ENCODE results near the gene APPL2.

DNA sequence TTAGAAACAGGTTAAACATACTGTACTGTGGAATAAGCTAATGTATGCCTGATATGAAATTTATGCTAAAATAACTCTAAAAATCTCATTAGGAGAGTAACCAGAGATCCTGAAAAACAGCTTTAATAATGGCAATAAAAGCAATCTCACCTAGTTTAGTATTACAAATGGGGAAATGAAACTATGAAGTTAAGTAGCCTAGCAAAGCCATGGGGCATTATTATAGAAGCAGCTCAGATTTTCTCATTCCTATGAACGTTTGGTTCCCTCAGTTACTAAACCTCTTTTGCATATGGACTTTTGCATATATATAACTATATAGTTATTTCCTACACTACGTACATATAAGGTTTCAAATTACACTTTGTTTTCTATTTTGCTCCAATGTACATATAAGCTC is 25.0 kb upstream of the APPL2 start:
- TF ChIP-seq, protein P1, sequence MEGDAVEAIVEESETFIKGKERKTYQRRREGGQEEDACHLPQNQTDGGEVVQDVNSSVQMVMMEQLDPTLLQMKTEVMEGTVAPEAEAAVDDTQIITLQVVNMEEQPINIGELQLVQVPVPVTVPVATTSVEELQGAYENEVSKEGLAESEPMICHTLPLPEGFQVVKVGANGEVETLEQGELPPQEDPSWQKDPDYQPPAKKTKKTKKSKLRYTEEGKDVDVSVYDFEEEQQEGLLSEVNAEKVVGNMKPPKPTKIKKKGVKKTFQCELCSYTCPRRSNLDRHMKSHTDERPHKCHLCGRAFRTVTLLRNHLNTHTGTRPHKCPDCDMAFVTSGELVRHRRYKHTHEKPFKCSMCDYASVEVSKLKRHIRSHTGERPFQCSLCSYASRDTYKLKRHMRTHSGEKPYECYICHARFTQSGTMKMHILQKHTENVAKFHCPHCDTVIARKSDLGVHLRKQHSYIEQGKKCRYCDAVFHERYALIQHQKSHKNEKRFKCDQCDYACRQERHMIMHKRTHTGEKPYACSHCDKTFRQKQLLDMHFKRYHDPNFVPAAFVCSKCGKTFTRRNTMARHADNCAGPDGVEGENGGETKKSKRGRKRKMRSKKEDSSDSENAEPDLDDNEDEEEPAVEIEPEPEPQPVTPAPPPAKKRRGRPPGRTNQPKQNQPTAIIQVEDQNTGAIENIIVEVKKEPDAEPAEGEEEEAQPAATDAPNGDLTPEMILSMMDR (IDR thresholded peaks at IDR 0.05) = no peak
- TF ChIP-seq MAZ (IDR thresholded peaks at IDR 0.05; ENCODE audit: borderline replicate concordance, low read depth, low read length) (no peak), CBX2 (IDR thresholded peaks at IDR 0.05; ENCODE audit: borderline replicate concordance, low read depth) (no peak), HOXA7 (CRISPR knock-in tag; IDR thresholded peaks at IDR 0.05) (no peak), NPAS2 (CRISPR knock-in tag; IDR thresholded peaks at IDR 0.05; ENCODE audit: borderline replicate concordance) (no peak)
- TF ChIP-seq, protein P2, sequence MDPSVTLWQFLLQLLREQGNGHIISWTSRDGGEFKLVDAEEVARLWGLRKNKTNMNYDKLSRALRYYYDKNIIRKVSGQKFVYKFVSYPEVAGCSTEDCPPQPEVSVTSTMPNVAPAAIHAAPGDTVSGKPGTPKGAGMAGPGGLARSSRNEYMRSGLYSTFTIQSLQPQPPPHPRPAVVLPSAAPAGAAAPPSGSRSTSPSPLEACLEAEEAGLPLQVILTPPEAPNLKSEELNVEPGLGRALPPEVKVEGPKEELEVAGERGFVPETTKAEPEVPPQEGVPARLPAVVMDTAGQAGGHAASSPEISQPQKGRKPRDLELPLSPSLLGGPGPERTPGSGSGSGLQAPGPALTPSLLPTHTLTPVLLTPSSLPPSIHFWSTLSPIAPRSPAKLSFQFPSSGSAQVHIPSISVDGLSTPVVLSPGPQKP (IDR thresholded peaks at IDR 0.05; ENCODE audit: low read depth, low read length) = no peak

All from A549 (cell line).